ENCODE results near the gene CPTP. TPM values are rescaled to one million over a fixed set of nuclear protein-coding genes. Genes with fewer than 3 reads are reported as not detected.
A peak's percentile ranks its signal among the peaks of the same experiment; 100 is the strongest.

Gene CPTP
- total and polyA plus RNA-seq, 2 of the 13 experiments (the other 11 are each of a cell fraction or from before 2014, with no cell fraction given), result 5.5 to 9.3 TPM

DNA sequence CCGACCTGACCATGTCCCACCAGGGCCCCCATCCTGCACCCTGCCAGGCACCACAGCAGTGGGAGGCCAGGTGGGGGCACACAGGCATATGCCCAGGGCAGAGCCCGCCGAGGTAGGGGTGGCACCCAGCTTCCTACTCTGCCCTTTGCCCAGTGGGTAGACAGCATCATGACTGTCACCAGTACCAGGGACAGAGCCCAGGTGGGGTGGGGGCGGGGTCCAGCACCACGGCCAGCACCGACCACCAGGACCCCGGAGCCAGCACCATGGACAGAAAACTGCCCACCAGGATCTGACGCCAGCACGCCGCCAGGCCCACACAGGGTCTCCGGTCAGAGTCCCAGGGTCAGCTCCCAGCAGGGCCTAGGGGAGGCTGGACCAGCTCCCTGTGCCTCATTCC, 10.2 kb downstream of the CPTP start (continued):
- TF ChIP-seq, protein P1, sequence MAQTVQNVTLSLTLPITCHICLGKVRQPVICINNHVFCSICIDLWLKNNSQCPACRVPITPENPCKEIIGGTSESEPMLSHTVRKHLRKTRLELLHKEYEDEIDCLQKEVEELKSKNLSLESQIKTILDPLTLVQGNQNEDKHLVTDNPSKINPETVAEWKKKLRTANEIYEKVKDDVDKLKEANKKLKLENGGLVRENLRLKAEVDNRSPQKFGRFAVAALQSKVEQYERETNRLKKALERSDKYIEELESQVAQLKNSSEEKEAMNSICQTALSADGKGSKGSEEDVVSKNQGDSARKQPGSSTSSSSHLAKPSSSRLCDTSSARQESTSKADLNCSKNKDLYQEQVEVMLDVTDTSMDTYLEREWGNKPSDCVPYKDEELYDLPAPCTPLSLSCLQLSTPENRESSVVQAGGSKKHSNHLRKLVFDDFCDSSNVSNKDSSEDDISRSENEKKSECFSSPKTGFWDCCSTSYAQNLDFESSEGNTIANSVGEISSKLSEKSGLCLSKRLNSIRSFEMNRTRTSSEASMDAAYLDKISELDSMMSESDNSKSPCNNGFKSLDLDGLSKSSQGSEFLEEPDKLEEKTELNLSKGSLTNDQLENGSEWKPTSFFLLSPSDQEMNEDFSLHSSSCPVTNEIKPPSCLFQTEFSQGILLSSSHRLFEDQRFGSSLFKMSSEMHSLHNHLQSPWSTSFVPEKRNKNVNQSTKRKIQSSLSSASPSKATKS (CRISPR knock-in tag; IDR thresholded peaks at IDR 0.05), result no peak
- TF ChIP-seq, protein P2, sequence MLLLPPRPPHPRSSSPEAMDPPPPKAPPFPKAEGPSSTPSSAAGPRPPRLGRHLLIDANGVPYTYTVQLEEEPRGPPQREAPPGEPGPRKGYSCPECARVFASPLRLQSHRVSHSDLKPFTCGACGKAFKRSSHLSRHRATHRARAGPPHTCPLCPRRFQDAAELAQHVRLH (CRISPR knock-in tag; IDR thresholded peaks at IDR 0.05; ENCODE audit: borderline replicate concordance, low read depth), result 0 out of 2 replicates have a peak, but pooled peaks have one; percentile 30
- TF ChIP-seq TBP (CRISPR knock-in tag; IDR thresholded peaks at IDR 0.05), result no peak
- TF ChIP-seq ZNF749 (CRISPR knock-in tag; IDR thresholded peaks at IDR 0.05; ENCODE audit: borderline replicate concordance), result 0 out of 2 replicates have a peak, but pooled peaks have one; percentile 63
- TF ChIP-seq, protein P3, sequence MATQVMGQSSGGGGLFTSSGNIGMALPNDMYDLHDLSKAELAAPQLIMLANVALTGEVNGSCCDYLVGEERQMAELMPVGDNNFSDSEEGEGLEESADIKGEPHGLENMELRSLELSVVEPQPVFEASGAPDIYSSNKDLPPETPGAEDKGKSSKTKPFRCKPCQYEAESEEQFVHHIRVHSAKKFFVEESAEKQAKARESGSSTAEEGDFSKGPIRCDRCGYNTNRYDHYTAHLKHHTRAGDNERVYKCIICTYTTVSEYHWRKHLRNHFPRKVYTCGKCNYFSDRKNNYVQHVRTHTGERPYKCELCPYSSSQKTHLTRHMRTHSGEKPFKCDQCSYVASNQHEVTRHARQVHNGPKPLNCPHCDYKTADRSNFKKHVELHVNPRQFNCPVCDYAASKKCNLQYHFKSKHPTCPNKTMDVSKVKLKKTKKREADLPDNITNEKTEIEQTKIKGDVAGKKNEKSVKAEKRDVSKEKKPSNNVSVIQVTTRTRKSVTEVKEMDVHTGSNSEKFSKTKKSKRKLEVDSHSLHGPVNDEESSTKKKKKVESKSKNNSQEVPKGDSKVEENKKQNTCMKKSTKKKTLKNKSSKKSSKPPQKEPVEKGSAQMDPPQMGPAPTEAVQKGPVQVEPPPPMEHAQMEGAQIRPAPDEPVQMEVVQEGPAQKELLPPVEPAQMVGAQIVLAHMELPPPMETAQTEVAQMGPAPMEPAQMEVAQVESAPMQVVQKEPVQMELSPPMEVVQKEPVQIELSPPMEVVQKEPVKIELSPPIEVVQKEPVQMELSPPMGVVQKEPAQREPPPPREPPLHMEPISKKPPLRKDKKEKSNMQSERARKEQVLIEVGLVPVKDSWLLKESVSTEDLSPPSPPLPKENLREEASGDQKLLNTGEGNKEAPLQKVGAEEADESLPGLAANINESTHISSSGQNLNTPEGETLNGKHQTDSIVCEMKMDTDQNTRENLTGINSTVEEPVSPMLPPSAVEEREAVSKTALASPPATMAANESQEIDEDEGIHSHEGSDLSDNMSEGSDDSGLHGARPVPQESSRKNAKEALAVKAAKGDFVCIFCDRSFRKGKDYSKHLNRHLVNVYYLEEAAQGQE (IDR thresholded peaks at IDR 0.05; ENCODE audit: borderline replicate concordance in 1 of 2, low read depth in 1 of 2, low read length in 2 of 2), result peak in 1 of 2 experiments; percentile 96; a peak in 2 of 4 replicates
- TF ChIP-seq GTF2F1 (IDR thresholded peaks at IDR 0.05; ENCODE audit: low read length), result no peak
- TF ChIP-seq, protein P4, sequence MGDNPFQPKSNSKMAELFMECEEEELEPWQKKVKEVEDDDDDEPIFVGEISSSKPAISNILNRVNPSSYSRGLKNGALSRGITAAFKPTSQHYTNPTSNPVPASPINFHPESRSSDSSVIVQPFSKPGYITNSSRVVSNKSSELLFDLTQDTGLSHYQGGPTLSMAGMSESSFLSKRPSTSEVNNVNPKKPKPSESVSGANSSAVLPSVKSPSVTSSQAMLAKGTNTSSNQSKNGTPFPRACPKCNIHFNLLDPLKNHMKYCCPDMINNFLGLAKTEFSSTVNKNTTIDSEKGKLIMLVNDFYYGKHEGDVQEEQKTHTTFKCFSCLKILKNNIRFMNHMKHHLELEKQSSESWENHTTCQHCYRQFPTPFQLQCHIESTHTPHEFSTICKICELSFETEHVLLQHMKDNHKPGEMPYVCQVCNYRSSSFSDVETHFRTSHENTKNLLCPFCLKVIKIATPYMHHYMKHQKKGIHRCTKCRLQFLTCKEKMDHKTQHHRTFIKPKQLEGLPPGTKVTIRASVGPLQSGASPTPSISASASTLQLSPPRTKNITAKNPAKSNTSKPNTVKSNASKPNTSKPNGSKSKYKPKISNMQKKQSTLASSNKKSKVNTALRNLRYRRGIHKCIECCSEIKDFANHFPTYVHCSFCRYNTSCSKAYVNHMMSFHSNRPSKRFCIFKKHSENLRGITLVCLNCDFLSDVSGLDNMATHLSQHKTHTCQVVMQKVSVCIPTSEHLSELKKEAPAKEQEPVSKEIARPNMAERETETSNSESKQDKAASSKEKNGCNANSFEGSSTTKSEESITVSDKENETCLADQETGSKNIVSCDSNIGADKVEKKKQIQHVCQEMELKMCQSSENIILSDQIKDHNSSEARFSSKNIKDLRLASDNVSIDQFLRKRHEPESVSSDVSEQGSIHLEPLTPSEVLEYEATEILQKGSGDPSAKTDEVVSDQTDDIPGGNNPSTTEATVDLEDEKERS (CRISPR knock-in tag; IDR thresholded peaks at IDR 0.05), result peak; percentile 79; the same call in 1 of the 2 replicates
- TF ChIP-seq ZNF143 (CRISPR knock-in tag; IDR thresholded peaks at IDR 0.05), result no peak
- TF ChIP-seq ZNF33A (CRISPR knock-in tag; IDR thresholded peaks at IDR 0.05; ENCODE audit: borderline replicate concordance), result no peak
- TF ChIP-seq, protein P5, sequence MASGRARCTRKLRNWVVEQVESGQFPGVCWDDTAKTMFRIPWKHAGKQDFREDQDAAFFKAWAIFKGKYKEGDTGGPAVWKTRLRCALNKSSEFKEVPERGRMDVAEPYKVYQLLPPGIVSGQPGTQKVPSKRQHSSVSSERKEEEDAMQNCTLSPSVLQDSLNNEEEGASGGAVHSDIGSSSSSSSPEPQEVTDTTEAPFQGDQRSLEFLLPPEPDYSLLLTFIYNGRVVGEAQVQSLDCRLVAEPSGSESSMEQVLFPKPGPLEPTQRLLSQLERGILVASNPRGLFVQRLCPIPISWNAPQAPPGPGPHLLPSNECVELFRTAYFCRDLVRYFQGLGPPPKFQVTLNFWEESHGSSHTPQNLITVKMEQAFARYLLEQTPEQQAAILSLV (CRISPR knock-in tag; IDR thresholded peaks at IDR 0.05; ENCODE audit: borderline replicate concordance), result peak; percentile 49; the same call in 1 of the 2 replicates
- TF ChIP-seq THYN1 (CRISPR knock-in tag; IDR thresholded peaks at IDR 0.05; ENCODE audit: borderline replicate concordance, low read depth), result no peak
- no peak for TF ChIP-seq FOXC1 (CRISPR knock-in tag; IDR thresholded peaks at IDR 0.05; ENCODE audit: borderline replicate concordance)
- peak; percentile 44; the same call in 1 of the 2 replicates for TF ChIP-seq DR1 (CRISPR knock-in tag; IDR thresholded peaks at IDR 0.05)
- no peak for TF ChIP-seq TCF12 (IDR thresholded peaks at IDR 0.05)
- 0 out of 2 replicates have a peak, but pooled peaks have one; percentile 65 for TF ChIP-seq TCF12 (CRISPR knock-in tag; IDR thresholded peaks at IDR 0.05)
- no peak for TF ChIP-seq MTA1 (CRISPR knock-in tag; IDR thresholded peaks at IDR 0.05; ENCODE audit: borderline replicate concordance)
- TF ChIP-seq ZNF251 (CRISPR knock-in tag; IDR thresholded peaks at IDR 0.05), result no peak
